Measurements from ENCODE around the gene TNK2.
"Not testable (repeated sequence)": the region's sequence is repeated elsewhere in the genome, so short reads cannot be mapped to it uniquely, and the experiment has no call there.

The TNK2 gene

GRCh38 chr3:195872097-195872496 lies 36.3 kb downstream of the TNK2 start (continued):
- TF ChIP-seq ZNF266 (tag by site-specific recombination; IDR thresholded peaks at IDR 0.05; ENCODE audit: low read depth): no peak
- no peak for TF ChIP-seq ZNF184 (tag by site-specific recombination; IDR thresholded peaks at IDR 0.05)
- TF ChIP-seq PRDM2 (tag by site-specific recombination; IDR thresholded peaks at IDR 0.05; ENCODE audit: borderline replicate concordance): no peak
- no peak for TF ChIP-seq SP3 (tag by site-specific recombination; IDR thresholded peaks at IDR 0.05)
- TF ChIP-seq RBAK (tag by site-specific recombination; IDR thresholded peaks at IDR 0.05): no peak

- peaks cover 0 to 63% of the 10 kb centered on the region in 2 experiments; a peak in 1 of 3 replicates for H3K36me3 ChIP-seq (ENCODE audit: control insufficient read depth in 2 of 2, insufficient read depth in 1 of 2, low read length in 2 of 2)
- CTCF ChIA-PET: interaction anchor here (0.6 to 1.8 kb wide), 4 partner anchors 13 to 424 kb away, joined by 3 to 4 read pairs (median 4); no protein-coding TSS in a partner anchor
- TF ChIP-seq GLIS1 (tag by site-specific recombination; IDR thresholded peaks at IDR 0.05): peak; percentile 64; the same call in 1 of the 2 replicates
- H3K4me3 ChIP-seq (ENCODE audit: low read depth, low read length); H3K27ac ChIP-seq (ENCODE audit: extremely low read depth, low read depth, low read length); H3K9me3 ChIP-seq (ENCODE audit: control insufficient read depth, insufficient read depth, low read depth, low read length); POLR2A ChIA-PET; H3K4me1 ChIP-seq (ENCODE audit: control insufficient read depth, insufficient read depth, low read length): not testable (repeated sequence)
Measured at GRCh38 chr3:195871686-195872085, 36.7 kb downstream of the TNK2 start.

- POLR2A ChIA-PET: no interaction called here
- no peak overlapping the region for H3K27ac ChIP-seq (ENCODE audit: extremely low read depth, low read depth, low read length)
- no peaks in the 10 kb centered on the region for H3K9me3 ChIP-seq (ENCODE audit: control insufficient read depth, insufficient read depth, low read depth, low read length)
- CTCF ChIA-PET: interaction anchor here (0.7 to 1.8 kb wide), 3 partner anchors 12 to 44 kb away, joined by 3 to 4 read pairs (median 4); no protein-coding TSS in a partner anchor
- H3K4me3 ChIP-seq (ENCODE audit: low read depth, low read length): no peak overlapping the region
- TF ChIP-seq ZFHX2 (tag by site-specific recombination; conservative IDR thresholded peaks at IDR 0.05) (peak; percentile 36; the same call in 1 of the 2 replicates), PATZ1 (tag by site-specific recombination; IDR thresholded peaks at IDR 0.05) (no peak), ZNF645 (tag by site-specific recombination; IDR thresholded peaks at IDR 0.05) (no peak), ZNF707 (tag by site-specific recombination; IDR thresholded peaks at IDR 0.05) (no peak), ZNF664 (tag by site-specific recombination; IDR thresholded peaks at IDR 0.05) (no peak)
- no peaks in the 10 kb centered on the region for H3K4me1 ChIP-seq (ENCODE audit: control insufficient read depth, insufficient read depth, low read length)
- peaks cover 0 to 61% of the 10 kb centered on the region in 2 experiments; a peak in 2 of 3 replicates for H3K36me3 ChIP-seq (ENCODE audit: control insufficient read depth in 2 of 2, insufficient read depth in 1 of 2, low read length in 2 of 2)
Measured at GRCh38 chr3:195870937-195871336, 37.4 kb downstream of the TNK2 start.

All from HEK293 (cell line).